HepG2 (cell line): ENCODE measurements around the gene HENMT1. TPM values are rescaled to one million over a fixed set of nuclear protein-coding genes. Genes with fewer than 3 reads are reported as not detected.

ENCODE experiments used
- ATAC-seq: fragments of 200-7000 bp; cut with Tn5 transposase; 3 replicates; pipeline ENCODE4 v1.9.1; 2020; ENCODE audit warnings: mild to moderate bottlenecking, moderate library complexity
- BruUV-seq: library from RNA; stranded (reverse); fragments of 400-500 nt; replicated peaks from 2 replicates; lab custom pipeline; 2021; lab: Mats Ljungman, UMichigan
- CTCF ChIA-PET: fragments of 300-600 bp; formaldehyde crosslinking; extraction: SDS; loops from one replicate; lab custom pipeline; 2021; ENCODE audit warnings: low total read pairs, inconsistent platforms, low intra/inter-chr PET ratio; lab: Yijun Ruan, JAX
- POLR2A ChIA-PET: fragments of 350-600 bp; sonication (Branson Sonifier 250); formaldehyde crosslinking; loops from one replicate; lab custom pipeline; 2020; ENCODE audit warnings: antibody characterized with exemption, inconsistent platforms; lab: Yijun Ruan, JAX
- DNase-seq: peaks from one replicate; pipeline ENCODE4 v3.0.0-alpha.2; 2015; ENCODE audit warnings: low spot score
- FAIRE-seq: peaks from 3 replicates; lab custom pipeline; 2011; peaks lifted over from hg19 to GRCh38; lab: Jason Lieb, UNC
- H2AFZ ChIP-seq: one replicate; pipeline ENCODE4 v1.6.1; 2011; ENCODE audit warnings: low read length, inconsistent platforms
- H3K27ac ChIP-seq: fragments of 300-600 bp; 3 replicates; pipeline ENCODE4 v1.8.0; 2011; ENCODE audit warnings: mixed run types, mild to moderate bottlenecking, mixed read lengths, low read length, inconsistent platforms; ENCODE audit not compliant: insufficient read depth; ENCODE audit errors: extremely low read length
- H3K27me3 ChIP-seq, 2 experiments: fragments of 200-600 bp in 1 of 2; 2 replicates in 1 of 2; 3 replicates in 1 of 2; pipeline versions ENCODE4 v1.6.0 to v1.8.0; 2011; ENCODE audit warnings: low read length in 2 of 2, mild to moderate bottlenecking in 2 of 2, moderate library complexity in 2 of 2, inconsistent platforms in 1 of 2; ENCODE audit not compliant: insufficient read depth in 2 of 2, control insufficient read depth in 1 of 2
- H3K36me3 ChIP-seq, 2 experiments: fragments of 200-600 bp in 1 of 2; replicated peaks in 1 of 2; 2 replicates in 1 of 2; 3 replicates in 1 of 2; pipeline versions ENCODE4 v1.5.1 to v1.8.0; 2011; ENCODE audit warnings: low read length in 2 of 2, inconsistent platforms in 1 of 2; ENCODE audit not compliant: insufficient read depth in 2 of 2, control insufficient read depth in 1 of 2
- H3K4me1 ChIP-seq: 2 replicates; pipeline ENCODE4 v1.5.1; 2012; ENCODE audit warnings: low read length, inconsistent platforms; ENCODE audit not compliant: insufficient read depth
- H3K4me2 ChIP-seq: 2 replicates; pipeline ENCODE4 v1.6.0; 2011; ENCODE audit warnings: low read depth, low read length, inconsistent platforms
- H3K4me3 ChIP-seq, 3 experiments: fragments of 200-600 bp in 1 of 3; sonication (generic), shearing (Covaris generic) in 1 of 3; replicated peaks in 1 of 3; 2 replicates each; pipeline ENCODE4 v1.5.1; 2011 to 2016; ENCODE audit warnings: low read length in 3 of 3, inconsistent platforms in 2 of 3, low read depth in 2 of 3, mild to moderate bottlenecking in 2 of 3, control low read depth in 1 of 3, mixed read lengths in 1 of 3; ENCODE audit not compliant: insufficient read depth in 1 of 3
- H3K79me2 ChIP-seq: one replicate; pipeline ENCODE4 v1.6.1; 2011; ENCODE audit warnings: low read length, inconsistent platforms; ENCODE audit not compliant: insufficient read depth
- H3K9ac ChIP-seq: 2 replicates; pipeline ENCODE4 v1.6.0; 2011; ENCODE audit warnings: mild to moderate bottlenecking, low read depth, low read length, inconsistent platforms; ENCODE audit not compliant: insufficient read depth
- H3K9me3 ChIP-seq: 2 replicates; pipeline ENCODE4 v1.5.1; 2012; ENCODE audit warnings: mild to moderate bottlenecking, low read length
- H4K20me1 ChIP-seq: 2 replicates; pipeline ENCODE4 v1.6.0; 2011; ENCODE audit warnings: inconsistent platforms, mild to moderate bottlenecking, low read length, moderate library complexity; ENCODE audit not compliant: insufficient read depth
- SALL2 ChIP-seq: sonication (generic); formaldehyde crosslinking; IDR thresholded peaks from 2 replicates; pipeline ENCODE4 v1.8.1; 2023; ENCODE audit warnings: mild to moderate bottlenecking, missing genetic modification reagents, inconsistent platforms
- TEAD3 ChIP-seq: optimal IDR thresholded peaks from 2 replicates; pipeline ENCODE3; 2016; ENCODE audit warnings: borderline replicate concordance
- XRCC5 ChIP-seq: fragments of 200-400 bp; formaldehyde crosslinking; optimal IDR thresholded peaks from 2 replicates; pipeline ENCODE3; 2017; ENCODE audit warnings: mild to moderate bottlenecking, low read length
- WGBS: methylation state at CpG from one replicate; pipeline ENCODE4 v1.1.6; 2017; ENCODE audit warnings: low lambda C conversion rate; 5-methylcytosine and 5-hydroxymethylcytosine counted together
- in situ Hi-C: cut with HindIII; loops from 2 replicates; pipeline ENCODE4 v1.10.0; 2017; ENCODE audit warnings: low pct_unique_long_range_greater_than_20kb; ENCODE audit not compliant: extremely low pct_ligation_motif_present
- intact Hi-C: fragments of 100-400 bp; cut with micrococcal nuclease; formaldehyde crosslinking; loops from one replicate; pipeline ENCODE4 v1.10.0; 2022; ENCODE audit not compliant: unreplicated experiment
- polyA plus RNA-seq, 8 experiments: library from polyadenylated mRNA; depleted of rRNA in 3 of 8; stranded (reverse) in 7 of 8; unstranded in 1 of 8; fragments of >200 nt; fragmentation: Illumina TruSeq in 4 of 8; extraction: Trizol in 4 of 8; gene quantifications; 2 replicates each; pipeline versions ENCODE4 v1.2.1 to v1.2.3, GENCODE V29; 2011 to 2016; ENCODE audit warnings: low read depth in 4 of 8, missing spikeins in 1 of 8, mixed read lengths in 1 of 8; ENCODE audit not compliant: insufficient read depth in 1 of 8
- total RNA-seq, 5 experiments: library from RNA; depleted of rRNA; stranded (reverse); fragments of >200 nt; fragmentation: Illumina TruSeq; extraction: Trizol; gene quantifications; 2 replicates each; pipeline ENCODE4 v1.2.3, GENCODE V29; 2016; ENCODE audit warnings: low read depth in 1 of 5
- TF ChIP-seq, protein P1 (sequence below): sonication (generic); formaldehyde crosslinking; IDR thresholded peaks from 2 replicates; pipeline ENCODE4 v1.5.0; 2020; ENCODE audit warnings: mild to moderate bottlenecking, missing genetic modification reagents, moderate library complexity
- TF ChIP-seq, protein P2 (sequence below): sonication (generic); formaldehyde crosslinking; IDR thresholded peaks from 2 replicates; pipeline ENCODE4 v1.5.0; 2020; ENCODE audit warnings: missing genetic modification reagents
- TF ChIP-seq, protein P3 (sequence below): sonication (generic); formaldehyde crosslinking; IDR thresholded peaks from 2 replicates; pipeline ENCODE4 v1.8.0; 2022; ENCODE audit warnings: mild to moderate bottlenecking, missing genetic modification reagents
- TF ChIP-seq, protein P4 (sequence below): sonication (generic); formaldehyde crosslinking; IDR thresholded peaks from 2 replicates; pipeline ENCODE4 v1.4.0; 2020; ENCODE audit warnings: mild to moderate bottlenecking, missing genetic modification reagents, borderline replicate concordance

Gene HENMT1
- total and polyA plus RNA-seq, 2 of the 13 experiments (the other 11 are each of a cell fraction or from before 2014, with no cell fraction given) = not detected

DNA sequence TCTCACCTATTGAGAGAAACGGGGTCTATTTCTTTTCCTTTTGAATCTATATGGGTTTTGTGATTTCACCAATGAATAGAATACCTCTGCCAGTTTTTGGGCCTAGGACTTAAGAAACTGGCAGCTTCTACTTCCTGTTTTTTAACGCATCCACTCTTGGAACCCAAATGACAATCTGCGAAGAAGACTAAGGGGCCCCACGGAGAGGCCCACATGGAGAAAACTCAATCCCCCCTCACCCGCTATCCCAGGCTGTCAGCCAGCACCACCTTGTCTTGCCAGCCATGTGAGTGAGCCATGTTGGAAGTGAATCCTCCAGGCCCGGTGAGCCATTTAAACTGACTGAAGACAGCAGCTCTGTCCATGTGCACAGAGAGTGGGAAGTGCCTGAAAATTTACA lies 3.6 kb upstream of the HENMT1 start (continued):
- TF ChIP-seq, protein P1, sequence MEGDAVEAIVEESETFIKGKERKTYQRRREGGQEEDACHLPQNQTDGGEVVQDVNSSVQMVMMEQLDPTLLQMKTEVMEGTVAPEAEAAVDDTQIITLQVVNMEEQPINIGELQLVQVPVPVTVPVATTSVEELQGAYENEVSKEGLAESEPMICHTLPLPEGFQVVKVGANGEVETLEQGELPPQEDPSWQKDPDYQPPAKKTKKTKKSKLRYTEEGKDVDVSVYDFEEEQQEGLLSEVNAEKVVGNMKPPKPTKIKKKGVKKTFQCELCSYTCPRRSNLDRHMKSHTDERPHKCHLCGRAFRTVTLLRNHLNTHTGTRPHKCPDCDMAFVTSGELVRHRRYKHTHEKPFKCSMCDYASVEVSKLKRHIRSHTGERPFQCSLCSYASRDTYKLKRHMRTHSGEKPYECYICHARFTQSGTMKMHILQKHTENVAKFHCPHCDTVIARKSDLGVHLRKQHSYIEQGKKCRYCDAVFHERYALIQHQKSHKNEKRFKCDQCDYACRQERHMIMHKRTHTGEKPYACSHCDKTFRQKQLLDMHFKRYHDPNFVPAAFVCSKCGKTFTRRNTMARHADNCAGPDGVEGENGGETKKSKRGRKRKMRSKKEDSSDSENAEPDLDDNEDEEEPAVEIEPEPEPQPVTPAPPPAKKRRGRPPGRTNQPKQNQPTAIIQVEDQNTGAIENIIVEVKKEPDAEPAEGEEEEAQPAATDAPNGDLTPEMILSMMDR = no peak
- TF ChIP-seq, all 625 proteins: peak for 0

DNA sequence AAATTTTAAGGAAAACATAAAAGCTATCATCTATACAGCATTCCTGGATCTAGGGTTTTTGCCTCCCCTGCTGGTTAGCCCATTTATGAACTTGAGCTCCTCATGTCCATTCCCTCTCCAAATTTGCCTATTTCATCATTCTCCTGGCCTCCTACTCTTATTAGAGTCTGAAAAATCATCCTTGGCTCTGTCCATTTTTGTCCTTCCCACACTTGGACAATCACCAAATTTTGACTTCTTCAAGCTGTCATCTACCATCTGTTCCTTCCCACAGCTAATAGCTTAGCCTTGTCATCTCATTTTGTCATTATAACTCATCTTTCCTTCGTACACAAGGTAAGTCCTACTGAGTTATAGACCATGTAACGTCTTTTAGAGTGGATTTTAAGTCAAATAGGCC lies 2.2 kb upstream of the HENMT1 start:
- no TSS peak for BruUV-seq
- H3K79me2 ChIP-seq = no peaks in the 10 kb centered on the region
- POLR2A ChIA-PET = interaction anchor here (1.2 kb wide), 1 partner anchor 29 kb away, joined by 3 read pairs; the partner anchor contains the start of gene PRPF38B
- no peaks in the 10 kb centered on the region for H3K4me1 ChIP-seq
- H4K20me1 ChIP-seq = no peaks in the 10 kb centered on the region
- ATAC-seq (no peak), DNase-seq (no peak), FAIRE-seq (no peak)
- H2AFZ ChIP-seq = no peak overlapping the region
- 0% methylated on average over 2 of the region's 2 CpGs for WGBS
- H3K27me3 ChIP-seq = no peaks in the 10 kb centered on the region
- H3K9ac ChIP-seq = no peak overlapping the region
- no peak overlapping the region for H3K4me2 ChIP-seq
- H3K27ac ChIP-seq = no peak overlapping the region
- no peaks in the 10 kb centered on the region for H3K9me3 ChIP-seq
- H3K36me3 ChIP-seq = no peaks in the 10 kb centered on the region
- in situ Hi-C loops = no loop called here
- no peak overlapping the region for H3K4me3 ChIP-seq
- TF ChIP-seq, protein P2, sequence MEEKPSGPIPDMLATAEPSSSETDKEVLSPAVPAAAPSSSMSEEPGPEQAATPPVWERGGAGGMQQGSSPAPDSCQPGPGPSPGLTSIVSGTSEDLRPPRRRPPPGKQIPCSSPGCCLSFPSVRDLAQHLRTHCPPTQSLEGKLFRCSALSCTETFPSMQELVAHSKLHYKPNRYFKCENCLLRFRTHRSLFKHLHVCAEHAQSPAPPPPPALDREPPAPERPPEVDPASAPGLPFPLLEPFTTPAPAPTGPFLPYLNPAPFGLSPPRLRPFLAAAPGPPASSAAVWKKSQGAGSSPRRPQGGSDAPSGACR (CRISPR knock-in tag) = no peak
- no peak for TF ChIP-seq TEAD3 (CRISPR knock-in tag)
- TF ChIP-seq, protein P3, sequence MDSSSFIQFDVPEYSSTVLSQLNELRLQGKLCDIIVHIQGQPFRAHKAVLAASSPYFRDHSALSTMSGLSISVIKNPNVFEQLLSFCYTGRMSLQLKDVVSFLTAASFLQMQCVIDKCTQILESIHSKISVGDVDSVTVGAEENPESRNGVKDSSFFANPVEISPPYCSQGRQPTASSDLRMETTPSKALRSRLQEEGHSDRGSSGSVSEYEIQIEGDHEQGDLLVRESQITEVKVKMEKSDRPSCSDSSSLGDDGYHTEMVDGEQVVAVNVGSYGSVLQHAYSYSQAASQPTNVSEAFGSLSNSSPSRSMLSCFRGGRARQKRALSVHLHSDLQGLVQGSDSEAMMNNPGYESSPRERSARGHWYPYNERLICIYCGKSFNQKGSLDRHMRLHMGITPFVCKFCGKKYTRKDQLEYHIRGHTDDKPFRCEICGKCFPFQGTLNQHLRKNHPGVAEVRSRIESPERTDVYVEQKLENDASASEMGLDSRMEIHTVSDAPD = no peak
- TF ChIP-seq SALL2 = no peak
- TF ChIP-seq XRCC5 = no peak
- TF ChIP-seq, protein P4, sequence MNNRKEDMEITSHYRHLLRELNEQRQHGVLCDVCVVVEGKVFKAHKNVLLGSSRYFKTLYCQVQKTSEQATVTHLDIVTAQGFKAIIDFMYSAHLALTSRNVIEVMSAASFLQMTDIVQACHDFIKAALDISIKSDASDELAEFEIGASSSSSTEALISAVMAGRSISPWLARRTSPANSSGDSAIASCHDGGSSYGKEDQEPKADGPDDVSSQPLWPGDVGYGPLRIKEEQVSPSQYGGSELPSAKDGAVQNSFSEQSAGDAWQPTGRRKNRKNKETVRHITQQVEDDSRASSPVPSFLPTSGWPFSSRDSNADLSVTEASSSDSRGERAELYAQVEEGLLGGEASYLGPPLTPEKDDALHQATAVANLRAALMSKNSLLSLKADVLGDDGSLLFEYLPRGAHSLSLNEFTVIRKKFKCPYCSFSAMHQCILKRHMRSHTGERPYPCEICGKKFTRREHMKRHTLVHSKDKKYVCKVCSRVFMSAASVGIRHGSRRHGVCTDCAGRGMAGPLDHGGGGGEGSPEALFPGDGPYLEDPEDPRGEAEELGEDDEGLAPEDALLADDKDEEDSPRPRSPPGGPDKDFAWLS (CRISPR knock-in tag) = no peak
- CTCF ChIA-PET = no interaction called here
- intact Hi-C loops = no loop called here
